Endothelial cell of umbilical vein (primary cell): ENCODE measurements around the gene CCDC57. TPM values are rescaled to one million over a fixed set of nuclear protein-coding genes. Genes with fewer than 3 reads are reported as not detected.
"Not testable (repeated sequence)": the region's sequence is repeated elsewhere in the genome, so short reads cannot be mapped to it uniquely, and the experiment has no call there.

Experiments
- BruUV-seq: library from RNA; stranded (reverse); fragments of 400-500 nt; replicated peaks from 2 replicates; lab custom pipeline; 2021; lab: Mats Ljungman, UMichigan
- CTCF ChIA-PET: fragments of 300-600, 350-600 bp; sonication (Branson Sonifier 250); formaldehyde crosslinking; loops from one replicate; lab custom pipeline; 2021; ENCODE audit warnings: antibody characterized with exemption, inconsistent platforms; lab: Charles Lee
- POLR2A ChIA-PET: fragments of 300-600, 350-600 bp; sonication (Branson Sonifier 250); formaldehyde crosslinking; loops from one replicate; lab custom pipeline; 2021; ENCODE audit warnings: antibody characterized with exemption, inconsistent platforms; lab: Charles Lee
- DNase-seq: peaks from one replicate; pipeline ENCODE4 v3.0.0-alpha.2; 2011; ENCODE audit warnings: low read depth, low spot score
- FAIRE-seq: peaks from 2 replicates; lab custom pipeline; 2011; peaks lifted over from hg19 to GRCh38; lab: Jason Lieb, UNC
- H2AFZ ChIP-seq: 2 replicates; pipeline ENCODE4 v1.6.0; 2012; ENCODE audit warnings: low read depth, low read length, control low read depth, inconsistent platforms
- H3K27ac ChIP-seq: 2 replicates; pipeline ENCODE4 v1.5.1; 2011; ENCODE audit warnings: low read depth, mild to moderate bottlenecking, control low read depth, low read length, moderate library complexity; ENCODE audit not compliant: insufficient read depth
- H3K27me3 ChIP-seq, 2 experiments: 2 replicates each; pipeline versions ENCODE4 v1.6.0 to v1.6.1; 2011; ENCODE audit warnings: low read length in 2 of 2, mixed read lengths in 1 of 2; ENCODE audit not compliant: control insufficient read depth in 2 of 2, insufficient read depth in 2 of 2
- H3K36me3 ChIP-seq, 2 experiments: 2 replicates in 1 of 2; 3 replicates in 1 of 2; pipeline ENCODE4 v1.5.1; 2011; ENCODE audit warnings: low read length in 2 of 2, mild to moderate bottlenecking in 1 of 2, moderate library complexity in 1 of 2; ENCODE audit not compliant: control insufficient read depth in 2 of 2, insufficient read depth in 2 of 2; ENCODE audit errors: extremely low read depth in 1 of 2
- H3K4me1 ChIP-seq: 3 replicates; pipeline ENCODE4 v1.5.1; 2011; ENCODE audit warnings: mild to moderate bottlenecking, low read length; ENCODE audit not compliant: control insufficient read depth, insufficient read depth; ENCODE audit errors: extremely low read depth
- H3K4me2 ChIP-seq: 2 replicates; pipeline ENCODE4 v1.6.1; 2011; ENCODE audit warnings: low read length, control low read depth, mixed read lengths; ENCODE audit not compliant: insufficient read depth
- H3K4me3 ChIP-seq, 3 experiments: fragments of 200-600 bp in 1 of 3; sonication (generic), shearing (Covaris generic) in 1 of 3; replicated peaks in 1 of 3; 2 replicates each; pipeline ENCODE4 v1.5.1; 2011 to 2016; ENCODE audit warnings: control low read depth in 3 of 3, low read length in 3 of 3, mild to moderate bottlenecking in 2 of 3, inconsistent platforms in 1 of 3, low read depth in 1 of 3, moderate library complexity in 1 of 3; ENCODE audit not compliant: insufficient read depth in 1 of 3
- H3K79me2 ChIP-seq: 2 replicates; pipeline ENCODE4 v1.6.0; 2012; ENCODE audit warnings: low read length, inconsistent platforms; ENCODE audit not compliant: control insufficient read depth, insufficient read depth
- H3K9ac ChIP-seq: replicated peaks from 2 replicates; pipeline ENCODE3; 2011; ENCODE audit warnings: low read length, control low read depth; ENCODE audit not compliant: insufficient read depth; ENCODE audit errors: extremely low read depth
- H3K9me1 ChIP-seq: replicated peaks from 3 replicates; pipeline ENCODE4 v1.6.0; 2011; ENCODE audit warnings: mild to moderate bottlenecking, low read length; ENCODE audit not compliant: control insufficient read depth, insufficient read depth; ENCODE audit errors: extremely low read depth
- H3K9me3 ChIP-seq: replicated peaks from 2 replicates; pipeline ENCODE4 v1.5.1; 2012; ENCODE audit warnings: low read length, inconsistent platforms; ENCODE audit not compliant: control insufficient read depth, insufficient read depth
- H4K20me1 ChIP-seq: replicated peaks from 2 replicates; pipeline ENCODE3; 2011; ENCODE audit warnings: mild to moderate bottlenecking, low read length; ENCODE audit not compliant: control insufficient read depth, insufficient read depth; ENCODE audit errors: extremely low read depth
- CTCF ChIP-seq, 2 donors: IDR thresholded peaks; 1 replicate in 1 of 2; 2 replicates in 1 of 2; pipeline ENCODE4 v1.5.1; 2011; ENCODE audit warnings: low read length in 2 of 2, mild to moderate bottlenecking in 2 of 2, moderate library complexity in 2 of 2, control low read depth in 1 of 2, inconsistent platforms in 1 of 2, low read depth in 1 of 2; ENCODE audit not compliant: insufficient read depth in 1 of 2; ENCODE audit errors: extremely low read depth in 1 of 2
- EZH2 ChIP-seq: IDR thresholded peaks from 2 replicates; pipeline ENCODE4 v1.6.1; 2012; ENCODE audit warnings: borderline replicate concordance, low read depth, mild to moderate bottlenecking, moderate library complexity, low read length, inconsistent platforms; ENCODE audit not compliant: severe bottlenecking
- FOS ChIP-seq: IDR thresholded peaks from 2 replicates; pipeline ENCODE4 v1.6.1; 2011; ENCODE audit warnings: mild to moderate bottlenecking, low read length, moderate library complexity, borderline replicate concordance; ENCODE audit not compliant: insufficient read depth
- GATA2 ChIP-seq: IDR thresholded peaks from 2 replicates; pipeline ENCODE4 v1.7.0; 2011; ENCODE audit warnings: low read depth, mild to moderate bottlenecking, moderate library complexity, mixed read lengths, low read length; ENCODE audit not compliant: insufficient read length, insufficient read depth
- JUN ChIP-seq: IDR thresholded peaks from 2 replicates; pipeline ENCODE4 v1.6.1; 2011; ENCODE audit warnings: borderline replicate concordance, low read depth; ENCODE audit not compliant: insufficient read length, insufficient read depth
- MYC ChIP-seq: IDR thresholded peaks from one replicate; pipeline ENCODE4 v1.6.1; 2011; ENCODE audit warnings: mild to moderate bottlenecking, low read depth, low read length
- POLR2A ChIP-seq: IDR thresholded peaks from 2 replicates; pipeline ENCODE4 v1.6.1; 2012; ENCODE audit warnings: low read depth, mild to moderate bottlenecking, control low read depth, low read length
- POLR2AphosphoS5 ChIP-seq: IDR thresholded peaks from 2 replicates; pipeline ENCODE4 v1.6.1; 2012; ENCODE audit warnings: low read depth, mild to moderate bottlenecking, control low read depth, low read length, moderate library complexity; ENCODE audit not compliant: insufficient read depth
- dilution Hi-C: fragments of 300-500 bp; cut with MboI; formaldehyde crosslinking; loops from one replicate; pipeline ENCODE4 v1.15.0; 2019; ENCODE audit warnings: low sequenced_read_pairs; ENCODE audit not compliant: extremely low pct_ligation_motif_present
- intact Hi-C: fragments of 100-400 bp; cut with micrococcal nuclease; formaldehyde crosslinking; loops from one replicate; pipeline ENCODE4 v1.10.0; 2022
- polyA plus RNA-seq, 4 experiments: library from polyadenylated mRNA; depleted of rRNA in 3 of 4; stranded (reverse) in 3 of 4; unstranded in 1 of 4; fragments of >200 nt; gene quantifications; 2 replicates each; pipeline versions ENCODE4 v1.2.1 to v1.2.3, GENCODE V29; 2011 to 2012; ENCODE audit warnings: missing spikeins in 1 of 4
- total RNA-seq: library from RNA; stranded (reverse); gene quantifications from 2 replicates; pipeline ENCODE4 v1.2.3, GENCODE V29; 2021
- TF ChIP-seq, protein P1 (sequence below): IDR thresholded peaks from 2 replicates; pipeline ENCODE4 v1.6.1; 2011; ENCODE audit not compliant: insufficient read depth, insufficient read length

Gene CCDC57
- total and polyA plus RNA-seq, 2 donors (not counting 3 experiments of a cell fraction or from before 2014, with no cell fraction given): 18.6 to 31.6 TPM

DNA sequence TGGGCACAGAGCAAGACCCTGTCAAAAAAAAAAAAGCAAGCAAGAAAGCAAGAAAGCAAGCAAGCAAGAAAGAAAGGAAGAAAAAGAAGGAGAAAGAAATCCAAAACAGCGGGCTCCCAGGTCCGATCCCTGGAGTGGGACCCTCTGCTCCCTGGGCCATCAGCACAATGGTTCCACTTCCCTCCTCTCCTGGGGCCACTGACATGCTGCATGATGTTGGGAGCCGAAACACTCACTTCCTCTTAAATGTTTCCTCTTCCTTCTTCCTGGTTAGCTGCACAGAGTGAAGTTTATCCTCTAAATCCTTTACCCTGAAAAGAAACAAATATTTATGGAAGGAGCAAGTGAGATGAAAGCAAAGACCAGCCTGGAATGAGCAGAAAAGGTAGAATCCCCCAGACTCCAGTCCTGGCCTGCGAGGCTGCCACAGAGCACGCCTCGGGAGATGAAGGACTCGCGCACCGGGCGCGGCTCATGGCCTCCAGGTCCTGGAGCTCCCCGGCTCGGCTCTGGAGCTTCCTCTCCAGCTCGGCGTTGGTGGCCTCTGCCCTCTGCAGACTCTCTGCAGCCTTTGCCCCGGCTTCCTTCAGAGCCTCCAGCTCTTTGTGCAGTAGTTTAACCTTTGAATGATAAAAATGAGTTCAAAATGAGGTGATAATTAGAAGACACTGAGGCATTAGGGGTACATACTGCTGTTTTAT lies 19.0 kb downstream of the CCDC57 start:
- CTCF ChIA-PET: interaction anchor here (1.2 to 1.9 kb wide), 2 partner anchors 12 to 163 kb away, joined by 4 to 7 read pairs; no protein-coding TSS in a partner anchor
- Histone ChIP-seq H2AFZ (no peak overlapping the region), H3K27ac (no peak overlapping the region), H3K9me3 (no peaks in the 10 kb centered on the region), H3K27me3 (no peaks in the 10 kb centered on the region), H3K4me2 (no peak overlapping the region), H3K4me1 (no peaks in the 10 kb centered on the region), H3K9me1 (no peaks in the 10 kb centered on the region), H3K9ac (no peak overlapping the region), H3K79me2 (no peaks in the 10 kb centered on the region), H4K20me1 (no peaks in the 10 kb centered on the region), H3K4me3 (no peak overlapping the region), H3K36me3 (peaks cover 0 to 9% of the 10 kb centered on the region in 2 experiments)
- no peak for DNase-seq
- FAIRE-seq: peak; percentile 100
- dilution Hi-C loops: no loop called here
- TF ChIP-seq MYC (no peak), FOS (no peak), JUN (no peak), CTCF (IDR thresholded peaks at IDR 0.05; ENCODE audit: extremely low read depth in 1 of 2, insufficient read depth in 1 of 2, low read depth in 1 of 2, low read length in 2 of 2) (no peak), GATA2 (no peak), POLR2A (no peak), POLR2AphosphoS5 (no peak), EZH2 (no peak)
- TF ChIP-seq, protein P1, sequence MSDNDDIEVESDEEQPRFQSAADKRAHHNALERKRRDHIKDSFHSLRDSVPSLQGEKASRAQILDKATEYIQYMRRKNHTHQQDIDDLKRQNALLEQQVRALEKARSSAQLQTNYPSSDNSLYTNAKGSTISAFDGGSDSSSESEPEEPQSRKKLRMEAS: no peak
- intact Hi-C loops: no loop called here
- BruUV-seq: no TSS peak
- POLR2A ChIA-PET: no interaction called here

GRCh38 chr17:82193050-82193449 lies 19.6 kb downstream of the CCDC57 start:
- H3K79me2 ChIP-seq, H3K9me3 ChIP-seq, H3K9me1 ChIP-seq, dilution Hi-C loops, H3K36me3 ChIP-seq, FAIRE-seq, CTCF ChIA-PET, H2AFZ ChIP-seq, H3K9ac ChIP-seq, H4K20me1 ChIP-seq, H3K4me3 ChIP-seq, POLR2A ChIA-PET, DNase-seq, H3K4me2 ChIP-seq, intact Hi-C loops, BruUV-seq, H3K27ac ChIP-seq, H3K4me1 ChIP-seq, H3K27me3 ChIP-seq: not testable (repeated sequence)
